GM18870 (cell line): ENCODE measurements around the gene P2RY10.
A peak's percentile ranks its signal among the peaks of the same experiment; 100 is the strongest.
"Not testable (repeated sequence)": the region's sequence is repeated elsewhere in the genome, so short reads cannot be mapped to it uniquely, and the experiment has no call there.

Source experiments
- ATAC-seq: cut with Tn5 transposase; IDR thresholded peaks from one replicate; pipeline ENCODE4 v1.9.1; 2021; ENCODE audit warnings: moderate library complexity; ENCODE audit not compliant: unreplicated experiment

The P2RY10 gene

DNA sequence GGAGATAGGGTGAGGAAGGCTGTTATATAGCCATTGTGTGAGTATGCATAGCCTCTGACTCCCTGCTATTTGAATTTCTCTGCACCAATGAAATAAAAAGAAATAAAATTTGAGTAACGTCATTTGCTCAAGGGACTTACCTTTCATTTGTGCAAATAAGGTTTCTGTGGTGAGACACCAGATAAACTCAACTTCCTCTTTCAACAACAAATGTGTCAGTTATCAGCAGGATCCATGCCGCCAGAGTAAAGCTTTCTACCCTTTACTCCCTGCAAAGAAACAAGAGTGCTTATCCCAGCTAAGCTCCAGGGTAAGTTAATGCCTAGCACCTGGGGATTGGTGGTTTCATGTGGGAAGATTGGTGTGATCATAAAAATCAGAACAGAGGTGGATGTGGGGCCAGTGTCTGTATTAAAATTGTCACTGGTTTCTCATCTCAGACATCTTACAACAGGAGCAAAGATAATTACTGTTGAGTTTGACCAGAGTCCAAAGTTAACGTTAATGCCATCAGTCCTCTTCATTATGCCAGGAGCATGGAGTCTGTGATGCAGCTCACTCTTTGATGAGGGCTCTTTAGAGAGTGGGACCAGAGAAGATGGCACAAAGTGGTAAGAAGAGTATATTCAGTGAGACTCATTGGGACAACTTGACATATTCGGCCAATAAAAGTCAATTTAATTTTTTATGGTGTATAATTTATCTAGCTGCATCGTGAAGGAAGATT is at the start of gene P2RY10:
Gene P2RY10 (plus strand): TSS at position 206 of the 727 bp plus-strand sequence. CDS start 15,130 bp downstream, outside the sequence.
- ATAC-seq: peak; percentile 82

DNA sequence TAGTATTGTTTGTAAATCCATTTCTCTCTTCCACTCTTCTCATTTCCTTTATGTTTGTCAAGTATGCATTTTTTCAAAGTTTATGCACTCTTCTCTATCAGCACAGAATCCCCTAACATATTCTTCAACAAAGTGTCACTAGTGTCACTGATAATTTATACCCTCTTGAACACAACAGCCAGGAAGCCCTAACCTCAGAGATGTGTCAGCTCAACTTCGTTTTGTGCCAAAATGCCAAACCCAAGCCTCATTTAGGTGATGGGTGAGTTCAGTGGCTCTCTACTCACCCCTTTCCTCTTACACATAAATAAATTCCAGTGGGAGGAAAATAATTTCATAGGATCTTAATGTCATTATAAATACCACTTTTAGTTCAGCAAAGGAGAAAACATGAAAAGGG is 22.4 kb upstream of the P2RY10 start:
- no peak for ATAC-seq

DNA sequence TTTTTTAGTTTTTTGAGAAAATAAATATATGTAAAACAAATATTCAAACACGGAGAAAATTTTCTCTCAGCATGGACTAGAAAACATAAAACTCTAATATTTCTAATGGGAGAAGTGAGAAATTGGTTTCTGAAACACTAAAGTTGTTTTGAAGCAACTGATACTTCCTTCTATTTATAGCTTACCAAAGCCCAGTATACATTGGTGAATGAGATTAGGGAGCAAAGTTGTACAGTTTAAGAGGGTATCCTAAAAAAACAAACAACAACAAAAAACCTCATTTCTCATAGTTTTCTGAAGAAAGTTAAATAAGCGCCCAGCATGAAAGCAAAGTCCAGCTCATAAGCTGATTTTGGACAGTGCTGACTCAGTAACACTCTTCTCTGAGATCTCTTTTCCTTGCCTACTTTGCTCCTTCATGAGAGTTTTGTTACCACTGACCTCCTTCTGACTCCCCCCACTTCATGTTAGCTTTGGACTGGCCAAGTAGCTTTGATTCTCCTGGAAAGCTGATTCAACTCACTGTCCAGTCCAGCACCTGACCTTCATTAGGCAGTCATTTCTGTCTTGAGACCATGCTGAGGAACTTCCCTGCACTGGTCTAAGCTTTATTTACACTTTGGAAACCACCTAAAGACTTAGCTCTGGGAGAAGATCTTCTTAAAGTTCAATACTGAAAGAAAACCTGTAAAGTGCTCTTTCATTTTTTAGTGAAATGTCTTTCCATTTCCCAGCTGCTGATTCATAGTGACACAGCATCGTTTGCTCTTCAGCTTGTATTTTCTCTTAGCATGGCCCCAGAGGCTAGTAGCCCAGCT is 21.8 kb upstream of the P2RY10 start:
- peak; percentile 93 for ATAC-seq

DNA sequence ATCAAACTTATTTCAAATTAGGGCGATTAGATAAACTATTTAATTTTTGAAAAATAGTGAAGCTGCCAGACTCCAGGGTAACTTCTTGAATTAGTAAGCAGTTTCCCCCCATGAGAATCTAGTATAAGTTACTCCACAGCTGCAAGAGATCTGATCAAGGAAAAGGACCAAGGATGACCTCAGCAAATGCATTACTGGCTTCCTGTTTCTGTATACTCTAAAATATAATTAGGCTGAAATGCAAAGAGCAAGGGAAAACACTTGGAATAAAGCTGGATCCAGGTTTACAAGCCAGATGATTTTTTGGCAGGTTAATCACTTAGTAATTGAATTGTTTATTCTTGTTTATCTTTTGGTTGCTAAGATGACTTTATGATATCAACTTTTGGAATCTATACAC is 13.4 kb upstream of the P2RY10 start:
- ATAC-seq: no peak

DNA sequence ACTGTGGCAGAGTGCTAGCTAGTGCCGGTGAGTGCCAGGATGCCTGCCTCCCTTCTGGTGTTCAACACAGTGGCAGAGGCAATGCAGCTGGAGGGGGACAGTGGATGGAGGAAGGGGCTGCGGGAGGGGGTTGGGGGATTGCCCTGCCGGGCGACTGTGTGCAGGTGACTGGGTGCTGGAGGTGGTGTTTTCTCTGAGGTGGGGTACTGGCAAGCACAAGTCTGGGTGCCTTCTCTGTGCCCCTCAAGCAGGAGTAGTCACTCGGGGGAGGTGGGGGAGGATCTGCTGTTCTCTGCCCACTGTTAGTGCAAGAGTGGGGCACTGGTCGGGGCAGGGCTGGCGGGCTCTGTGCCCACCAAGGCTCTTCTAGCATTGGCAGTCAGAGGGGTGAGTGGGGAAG is 10.3 kb upstream of the P2RY10 start:
- no peak for ATAC-seq

DNA sequence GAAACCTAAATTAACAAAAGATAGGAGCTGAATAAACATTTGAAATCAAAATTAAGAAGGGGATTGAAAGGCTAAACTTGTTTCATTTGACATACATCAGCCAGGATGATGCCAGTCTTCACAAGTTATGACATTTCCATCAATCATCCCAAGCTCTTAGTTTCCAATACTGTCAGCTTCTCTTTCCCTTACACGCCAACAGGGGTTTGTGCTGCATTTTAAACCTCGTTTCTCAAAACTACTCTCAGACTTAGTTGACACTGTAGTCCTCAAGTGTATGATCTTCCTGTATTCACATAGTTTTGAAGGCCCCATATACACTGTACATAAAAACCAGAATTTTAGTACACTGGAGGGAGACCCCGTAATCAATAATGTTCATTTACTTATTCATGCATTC is 840 bp upstream of the P2RY10 start:
- no peak for ATAC-seq

- no peak for ATAC-seq
Measured at GRCh38 chrX:78946178-78946931, 1.2 kb downstream of the P2RY10 start.

- ATAC-seq: no peak
Measured at GRCh38 chrX:78950009-78950835, 5.0 kb downstream of the P2RY10 start.

GRCh38 chrX:78957049-78957767 is 12.0 kb downstream of the P2RY10 start:
- no peak for ATAC-seq

DNA sequence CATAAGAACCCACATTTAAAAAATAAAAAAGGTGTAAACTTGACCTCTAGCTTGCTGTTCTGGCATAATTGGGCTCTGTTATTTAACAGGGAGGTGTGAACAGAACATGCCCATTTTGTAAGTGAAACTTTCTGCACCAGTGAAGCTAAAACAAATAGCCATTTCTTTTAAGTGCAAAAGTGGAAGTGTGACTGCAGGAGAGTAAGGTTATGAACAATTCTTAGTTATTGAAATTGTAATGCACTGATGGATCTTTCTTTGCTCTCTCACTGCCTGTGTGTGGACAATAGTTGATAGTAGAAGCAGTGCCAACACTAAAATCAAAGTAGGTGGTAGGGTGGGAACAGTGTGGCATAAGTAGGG is 12.6 kb downstream of the P2RY10 start:
- ATAC-seq: peak; percentile 88

DNA sequence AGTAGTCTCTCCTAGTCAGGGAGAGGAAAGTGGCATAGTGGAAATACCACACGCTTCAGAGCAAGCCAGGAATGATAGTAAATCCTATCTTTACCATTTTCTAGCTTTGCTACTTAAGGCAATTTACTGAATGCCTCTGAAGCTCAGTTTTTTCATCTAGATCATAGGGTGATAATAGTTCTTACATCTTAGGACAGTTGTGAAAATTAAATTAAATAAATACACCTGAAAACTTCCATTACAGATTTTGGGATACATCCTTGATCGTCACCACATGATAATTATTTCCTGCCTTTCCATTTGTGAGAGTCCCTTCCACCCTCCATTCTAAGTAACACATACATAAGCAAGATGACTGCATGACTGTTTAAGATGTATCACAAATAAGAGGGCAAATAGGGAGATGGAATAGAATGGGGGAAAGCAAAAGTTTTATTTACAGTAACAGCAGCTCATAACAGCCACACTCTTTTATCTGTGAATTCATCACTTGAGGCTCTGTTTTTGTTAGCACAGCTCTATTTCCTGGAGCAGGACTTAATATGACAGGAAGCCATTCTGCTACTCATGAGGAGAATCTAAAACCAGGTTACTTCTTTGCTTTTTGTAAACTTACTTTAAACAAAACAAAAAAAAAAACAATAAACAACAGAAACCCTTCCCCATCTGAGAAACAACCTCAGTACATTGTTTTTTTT is 13.4 kb downstream of the P2RY10 start:
- ATAC-seq: no peak

DNA sequence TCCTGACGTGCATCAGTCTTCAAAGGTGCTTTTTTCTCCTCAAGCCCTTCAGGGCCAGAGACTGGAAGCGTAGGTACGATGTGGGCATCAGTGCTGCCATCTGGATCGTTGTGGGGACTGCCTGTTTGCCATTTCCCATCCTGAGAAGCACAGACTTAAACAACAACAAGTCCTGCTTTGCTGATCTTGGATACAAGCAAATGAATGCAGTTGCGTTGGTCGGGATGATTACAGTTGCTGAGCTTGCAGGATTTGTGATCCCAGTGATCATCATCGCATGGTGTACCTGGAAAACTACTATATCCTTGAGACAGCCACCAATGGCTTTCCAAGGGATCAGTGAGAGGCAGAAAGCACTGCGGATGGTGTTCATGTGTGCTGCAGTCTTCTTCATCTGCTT is 15.7 kb downstream of the P2RY10 start:
- ATAC-seq: no peak

DNA sequence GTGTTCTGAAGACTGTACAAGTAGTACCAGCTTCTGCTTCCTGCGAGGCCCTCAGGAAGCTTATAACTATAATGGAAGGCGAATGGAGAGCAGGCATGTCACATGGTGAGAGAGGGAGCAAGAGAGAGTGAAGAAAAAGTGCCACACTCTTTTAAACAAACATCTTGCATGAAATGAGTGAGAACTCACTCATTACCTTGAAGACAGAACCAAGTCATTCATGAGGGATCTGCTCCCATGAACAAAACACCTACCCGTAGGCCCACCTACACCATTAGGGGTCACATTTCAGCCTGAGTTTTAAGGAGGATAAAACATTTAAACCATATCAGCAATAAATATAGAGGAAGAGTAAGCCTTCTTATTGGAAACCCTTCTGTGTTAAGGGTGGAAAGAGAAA is 19.4 kb downstream of the P2RY10 start:
- ATAC-seq: no peak

DNA sequence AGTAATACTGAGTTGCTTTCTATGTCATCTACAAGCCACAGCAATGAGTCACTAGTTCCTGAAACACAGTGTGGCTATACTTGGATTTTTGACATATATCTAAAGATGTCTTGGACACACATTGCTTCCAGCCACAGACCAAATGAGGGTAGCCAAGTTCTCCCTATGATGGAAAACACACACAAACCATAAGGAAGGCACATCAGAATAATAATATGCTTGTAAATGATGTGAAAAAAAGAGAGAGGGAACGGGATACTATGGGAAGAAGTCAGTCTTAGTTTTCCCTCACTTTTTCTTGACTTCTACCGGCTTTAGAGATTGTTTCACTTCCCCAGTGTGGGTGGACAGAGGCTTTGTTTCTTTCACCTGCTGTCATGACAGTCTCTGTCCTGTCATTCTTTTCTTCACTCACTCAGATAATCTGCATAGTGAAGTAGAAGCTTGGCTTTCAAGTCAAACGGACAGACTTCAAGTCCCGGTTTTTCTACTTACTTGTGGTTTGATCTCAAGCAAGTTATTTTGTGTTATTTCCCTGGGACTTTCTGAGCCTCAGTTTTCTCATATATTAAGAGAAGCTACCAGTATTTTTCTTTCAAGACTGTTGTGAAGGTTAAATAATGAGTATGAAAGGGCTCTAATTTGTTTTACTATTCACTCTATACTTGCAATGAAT is 34.7 kb downstream of the P2RY10 start:
- ATAC-seq: peak; percentile 99

DNA sequence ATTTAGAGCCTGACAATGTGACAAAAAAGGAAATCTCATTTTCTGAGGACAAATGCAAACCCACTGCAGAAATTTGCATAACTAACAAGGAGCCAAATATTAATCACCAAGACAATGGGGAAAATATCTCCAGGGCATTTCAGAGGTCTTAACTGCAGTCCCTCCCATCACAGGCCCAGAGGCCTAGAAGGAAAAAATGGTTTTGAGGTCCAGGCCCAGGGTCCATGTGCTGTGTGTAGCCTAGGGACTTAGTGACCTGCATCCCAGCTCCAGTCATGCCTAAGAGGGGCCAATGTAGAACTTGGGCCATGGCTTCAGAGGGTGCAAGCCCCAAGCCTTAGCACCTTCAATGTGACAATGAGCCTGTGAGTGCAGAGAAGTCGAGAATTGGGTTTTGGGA is 44.2 kb downstream of the P2RY10 start:
- no peak for ATAC-seq

DNA sequence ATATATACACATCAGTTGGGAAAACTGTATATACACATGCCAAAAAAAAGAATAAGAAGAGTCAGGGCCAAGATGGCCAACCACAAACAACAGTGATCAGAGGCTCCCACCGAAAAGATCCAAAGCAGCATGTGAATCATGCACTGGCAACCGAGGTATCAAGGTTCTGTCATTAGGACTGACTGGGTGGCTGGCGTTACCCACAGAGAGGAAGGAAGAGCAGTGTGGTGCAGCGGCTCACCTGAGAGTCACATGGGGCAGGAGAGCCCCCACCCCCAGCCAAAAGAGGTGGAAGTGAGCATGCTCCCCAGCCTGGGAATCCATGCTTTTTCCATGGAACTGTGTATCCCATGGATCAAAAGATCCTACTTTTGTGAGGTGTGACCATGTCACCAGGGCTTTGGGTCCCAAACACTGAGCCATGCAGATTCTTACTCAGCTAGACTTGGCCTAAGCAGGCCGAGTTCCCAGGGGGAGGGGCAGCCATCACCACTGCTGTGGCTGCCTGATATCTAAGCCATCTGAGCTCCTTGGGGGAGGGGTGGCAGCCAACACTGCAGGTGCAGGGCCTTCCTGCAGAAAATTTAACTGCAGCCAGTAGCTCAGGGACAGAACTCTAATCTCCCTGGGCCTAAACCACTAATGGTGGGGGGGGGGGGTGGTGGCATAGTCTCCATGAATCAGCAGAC is 52.8 kb downstream of the P2RY10 start:
- ATAC-seq: no peak

- not testable (repeated sequence) for ATAC-seq
Measured at GRCh38 chrX:79007540-79007939, 62.3 kb downstream of the P2RY10 start.
